ENCODE results near the gene PLEKHM3. TPM values are rescaled to one million over a fixed set of nuclear protein-coding genes. Genes with fewer than 3 reads are reported as not detected.

The PLEKHM3 gene
- total RNA-seq, 1 experiment from 2014 or later: 8.4 TPM

DNA sequence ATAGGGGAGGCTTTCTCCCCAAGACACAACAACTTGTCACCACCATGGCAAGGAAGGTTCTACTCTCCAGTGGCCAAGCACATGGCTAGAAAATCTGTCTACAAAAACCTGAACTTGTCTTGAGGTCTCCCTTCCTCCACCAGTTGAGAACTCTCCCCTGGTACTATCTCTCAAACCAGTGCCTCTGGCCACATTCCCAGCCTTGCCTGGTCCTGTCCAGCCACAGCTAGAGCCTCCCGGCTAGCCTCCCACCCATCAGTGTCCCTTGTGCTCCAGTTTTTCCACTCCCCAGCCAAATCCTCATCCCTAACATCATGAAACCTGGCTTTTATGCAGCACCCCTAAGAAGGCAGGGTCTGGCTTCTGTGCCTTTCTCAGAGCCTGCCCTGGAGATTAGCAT, 234.4 kb downstream of the PLEKHM3 start:
- no peaks in the 10 kb centered on the region for H3K79me2 ChIP-seq (ENCODE audit: low read depth)
- H3K27ac ChIP-seq: no peak overlapping the region
- no peaks in the 10 kb centered on the region for H3F3A ChIP-seq (ENCODE audit: insufficient read depth, low read depth)
- peaks cover 6% of the 10 kb centered on the region for H3K4me1 ChIP-seq (replicated peaks; ENCODE audit: insufficient read depth)
- no peaks in the 10 kb centered on the region for H3K9me2 ChIP-seq (ENCODE audit: insufficient read depth)
- no peak for DNase-seq
- ChIA-PET POLR2A (ENCODE audit: unreplicated experiment) (no interaction called here), CTCF (no interaction called here)
- no peaks in the 10 kb centered on the region for H4K20me1 ChIP-seq (ENCODE audit: insufficient read depth)
- H3K36me3 ChIP-seq (ENCODE audit: low read depth): no peaks in the 10 kb centered on the region
- no peak for TF ChIP-seq EZH2 (IDR thresholded peaks at IDR 0.05; ENCODE audit: low read depth)
- TF ChIP-seq, protein P1, sequence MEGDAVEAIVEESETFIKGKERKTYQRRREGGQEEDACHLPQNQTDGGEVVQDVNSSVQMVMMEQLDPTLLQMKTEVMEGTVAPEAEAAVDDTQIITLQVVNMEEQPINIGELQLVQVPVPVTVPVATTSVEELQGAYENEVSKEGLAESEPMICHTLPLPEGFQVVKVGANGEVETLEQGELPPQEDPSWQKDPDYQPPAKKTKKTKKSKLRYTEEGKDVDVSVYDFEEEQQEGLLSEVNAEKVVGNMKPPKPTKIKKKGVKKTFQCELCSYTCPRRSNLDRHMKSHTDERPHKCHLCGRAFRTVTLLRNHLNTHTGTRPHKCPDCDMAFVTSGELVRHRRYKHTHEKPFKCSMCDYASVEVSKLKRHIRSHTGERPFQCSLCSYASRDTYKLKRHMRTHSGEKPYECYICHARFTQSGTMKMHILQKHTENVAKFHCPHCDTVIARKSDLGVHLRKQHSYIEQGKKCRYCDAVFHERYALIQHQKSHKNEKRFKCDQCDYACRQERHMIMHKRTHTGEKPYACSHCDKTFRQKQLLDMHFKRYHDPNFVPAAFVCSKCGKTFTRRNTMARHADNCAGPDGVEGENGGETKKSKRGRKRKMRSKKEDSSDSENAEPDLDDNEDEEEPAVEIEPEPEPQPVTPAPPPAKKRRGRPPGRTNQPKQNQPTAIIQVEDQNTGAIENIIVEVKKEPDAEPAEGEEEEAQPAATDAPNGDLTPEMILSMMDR (conservative IDR thresholded peaks at IDR 0.05): no peak
- no peak overlapping the region for H3K4me2 ChIP-seq
- H2AFZ ChIP-seq: no peak overlapping the region
- H3K9me3 ChIP-seq (ENCODE audit: insufficient read depth, low read depth): no peaks in the 10 kb centered on the region
- intact Hi-C loops (cut with micrococcal nuclease; ENCODE audit: unreplicated experiment): loop anchor here (5.0 kb wide), 1 partner anchor 56 kb away; no protein-coding TSS in a partner anchor
- no peak overlapping the region for H3K4me3 ChIP-seq
- BruUV-seq (replicated peaks): no TSS peak
- H3K27me3 ChIP-seq (ENCODE audit: insufficient read depth, low read depth): no peaks in the 10 kb centered on the region

DNA sequence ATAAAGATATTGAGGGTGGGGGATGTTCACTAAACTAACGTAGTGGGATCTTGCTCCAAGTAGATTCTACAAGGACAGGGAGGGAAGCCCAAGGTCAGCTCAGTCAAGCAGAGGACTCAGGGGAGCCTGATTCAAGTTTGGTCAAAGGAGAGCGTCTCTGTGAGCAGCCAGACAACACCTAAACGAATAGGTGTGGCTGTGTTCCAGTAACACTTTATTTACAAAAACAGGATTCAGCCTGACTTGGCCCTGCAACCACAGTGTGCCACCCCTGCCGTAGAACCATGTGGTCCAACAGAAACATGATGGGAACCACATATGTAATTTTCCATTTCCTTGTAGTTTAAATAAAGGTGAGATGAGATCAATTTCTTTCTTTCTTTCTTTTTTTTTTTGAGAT, 237.5 kb downstream of the PLEKHM3 start:
- H3K27ac ChIP-seq: no peak overlapping the region
- no peak for TF ChIP-seq EZH2 (IDR thresholded peaks at IDR 0.05; ENCODE audit: low read depth)
- TF ChIP-seq, protein P1 (conservative IDR thresholded peaks at IDR 0.05): no peak
- ChIA-PET CTCF (no interaction called here), POLR2A (ENCODE audit: unreplicated experiment) (no interaction called here)
- no peaks in the 10 kb centered on the region for H4K20me1 ChIP-seq (ENCODE audit: insufficient read depth)
- no peak for DNase-seq
- H3K4me2 ChIP-seq: no peak overlapping the region
- intact Hi-C loops (cut with micrococcal nuclease; ENCODE audit: unreplicated experiment): no loop called here
- BruUV-seq (replicated peaks): no TSS peak
- no peaks in the 10 kb centered on the region for H3K36me3 ChIP-seq (ENCODE audit: low read depth)
- H3F3A ChIP-seq (ENCODE audit: insufficient read depth, low read depth): no peaks in the 10 kb centered on the region
- H3K4me3 ChIP-seq: no peak overlapping the region
- H3K27me3 ChIP-seq (ENCODE audit: insufficient read depth, low read depth): no peaks in the 10 kb centered on the region
- H3K79me2 ChIP-seq (ENCODE audit: low read depth): no peaks in the 10 kb centered on the region
- H3K9me2 ChIP-seq (ENCODE audit: insufficient read depth): no peaks in the 10 kb centered on the region
- peaks cover 6% of the 10 kb centered on the region for H3K4me1 ChIP-seq (replicated peaks; ENCODE audit: insufficient read depth)
- no peaks in the 10 kb centered on the region for H3K9me3 ChIP-seq (ENCODE audit: insufficient read depth, low read depth)
- no peak overlapping the region for H2AFZ ChIP-seq

DNA sequence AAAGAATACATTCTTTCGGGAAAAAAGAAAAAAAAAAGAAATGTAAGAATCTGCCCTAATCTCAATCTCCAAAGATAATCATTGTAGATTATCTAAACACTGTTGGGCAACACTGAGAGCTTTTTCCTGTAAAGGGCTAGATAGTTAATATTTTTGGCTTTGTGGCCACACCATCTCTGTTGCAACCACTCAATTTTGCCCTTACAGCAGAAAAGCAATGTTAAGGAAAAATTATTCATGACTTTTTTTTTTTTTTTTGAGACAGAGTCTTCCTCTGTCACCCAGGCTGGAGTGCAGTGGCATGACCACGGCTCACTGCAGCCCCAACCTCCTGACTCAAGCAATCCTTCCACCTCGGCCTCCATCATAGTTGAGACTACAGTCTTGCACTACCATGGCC, 238.3 kb downstream of the PLEKHM3 start:
- BruUV-seq (replicated peaks): no TSS peak
- no peaks in the 10 kb centered on the region; the same call in 1 of the 2 replicates for H3K4me1 ChIP-seq (replicated peaks; ENCODE audit: insufficient read depth)
- no peaks in the 10 kb centered on the region for H3K79me2 ChIP-seq (ENCODE audit: low read depth)
- TF ChIP-seq EZH2 (IDR thresholded peaks at IDR 0.05; ENCODE audit: low read depth): no peak
- TF ChIP-seq, protein P1 (conservative IDR thresholded peaks at IDR 0.05): no peak
- intact Hi-C loops (cut with micrococcal nuclease; ENCODE audit: unreplicated experiment): no loop called here
- POLR2A ChIA-PET (ENCODE audit: unreplicated experiment): interaction anchor here (0.7 kb wide), 2 partner anchors 10 to 184 kb away, joined by 3 read pairs; no protein-coding TSS in a partner anchor
- CTCF ChIA-PET: no interaction called here
- H3K4me3 ChIP-seq: no peak overlapping the region
- no peaks in the 10 kb centered on the region for H4K20me1 ChIP-seq (ENCODE audit: insufficient read depth)
- H3K4me2 ChIP-seq: no peak overlapping the region
- H3K9me2 ChIP-seq (ENCODE audit: insufficient read depth): no peaks in the 10 kb centered on the region
- no peaks in the 10 kb centered on the region for H3K27me3 ChIP-seq (ENCODE audit: insufficient read depth, low read depth)
- no peak overlapping the region for H2AFZ ChIP-seq
- DNase-seq: no peak
- H3K27ac ChIP-seq: no peak overlapping the region
- H3K36me3 ChIP-seq (ENCODE audit: low read depth): no peaks in the 10 kb centered on the region
- H3F3A ChIP-seq (ENCODE audit: insufficient read depth, low read depth): no peaks in the 10 kb centered on the region
- H3K9me3 ChIP-seq (ENCODE audit: insufficient read depth, low read depth): no peaks in the 10 kb centered on the region
